Stimulated activated naive CD8-positive, alpha-beta T cell treated with anti-CD3 and anti-CD28 coated beads, Interleukin-15, Interleukin-2, amounts not matched to agents 100 ng/mL and 50 ng/mL, for 24 hours (primary cell): ENCODE measurements around the gene ATP8A2.
"Not testable (repeated sequence)": the region's sequence is repeated elsewhere in the genome, so short reads cannot be mapped to it uniquely, and the experiment has no call there.

ENCODE experiments used
- H3K27ac Mint-ChIP-seq: one replicate; pipeline ENCODE4 v1.8.0; 2021; ENCODE audit warnings: mild to moderate bottlenecking, mixed read lengths
- H3K27me3 Mint-ChIP-seq: one replicate; pipeline ENCODE4 v1.8.0; 2021; ENCODE audit warnings: mixed read lengths
- H3K36me3 Mint-ChIP-seq: one replicate; pipeline ENCODE4 v1.8.0; 2021; ENCODE audit warnings: low read depth, mixed read lengths
- H3K4me1 Mint-ChIP-seq: one replicate; pipeline ENCODE4 v1.8.0; 2021; ENCODE audit warnings: low read depth, mixed read lengths
- H3K4me3 Mint-ChIP-seq: one replicate; pipeline ENCODE4 v1.8.0; 2021; ENCODE audit warnings: mild to moderate bottlenecking, mixed read lengths
- H3K9me3 Mint-ChIP-seq: one replicate; pipeline ENCODE4 v1.8.0; 2021; ENCODE audit warnings: mixed read lengths

ATP8A2 gene

DNA sequence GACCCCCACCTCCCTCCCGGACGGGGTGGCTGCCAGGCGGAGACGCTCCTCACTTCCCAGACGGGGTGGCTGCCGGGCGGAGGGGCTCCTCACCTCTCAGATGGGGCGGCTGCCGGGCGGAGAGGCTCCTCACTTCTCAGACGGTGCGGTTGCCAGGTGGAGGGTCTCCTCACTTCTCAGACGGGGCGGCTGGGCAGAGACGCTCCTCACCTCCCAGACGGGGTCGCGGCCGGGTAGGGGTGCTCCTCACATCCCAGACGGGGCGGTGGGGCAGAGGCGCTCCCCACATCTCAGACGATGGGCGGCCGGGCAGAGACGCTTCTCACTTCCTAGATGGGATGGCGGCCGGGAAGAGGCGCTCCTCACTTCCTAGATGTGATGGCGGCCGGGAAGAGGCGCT is 141.3 kb downstream of the ATP8A2 start:
- H3K36me3 Mint-ChIP-seq, H3K27me3 Mint-ChIP-seq, H3K27ac Mint-ChIP-seq, H3K4me3 Mint-ChIP-seq, H3K4me1 Mint-ChIP-seq: not testable (repeated sequence)
- peaks cover 11% of the 10 kb centered on the region for H3K9me3 Mint-ChIP-seq

DNA sequence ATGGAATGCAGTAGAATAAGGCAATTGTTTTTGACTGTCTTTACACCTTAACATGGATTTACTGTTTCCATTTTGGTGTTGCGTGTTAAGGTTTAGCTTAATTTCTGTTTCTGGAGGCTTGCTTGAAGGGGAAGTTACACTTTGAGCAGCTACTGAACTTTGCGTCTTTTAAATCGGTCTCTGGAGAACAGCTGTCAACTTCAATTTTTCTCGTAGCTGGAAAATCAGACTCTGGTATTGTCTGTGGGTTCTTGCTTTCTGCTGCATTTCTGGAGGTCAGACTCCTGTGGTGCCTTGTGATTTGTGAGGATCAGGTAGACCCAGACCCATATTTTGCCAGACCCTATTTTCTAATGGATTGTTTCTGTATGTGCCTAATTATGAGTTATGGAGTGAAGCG is 146.7 kb downstream of the ATP8A2 start:
- Mint-ChIP-seq H3K27me3 (peaks cover 7% of the 10 kb centered on the region), H3K4me1 (no peaks in the 10 kb centered on the region), H3K9me3 (no peaks in the 10 kb centered on the region), H3K27ac (no peak overlapping the region), H3K36me3 (no peaks in the 10 kb centered on the region), H3K4me3 (no peak overlapping the region)

- peaks cover 21% of the 10 kb centered on the region for H3K9me3 Mint-ChIP-seq
- no peaks in the 10 kb centered on the region for H3K36me3 Mint-ChIP-seq
- H3K4me3 Mint-ChIP-seq, result no peak overlapping the region
- H3K4me1 Mint-ChIP-seq, result no peaks in the 10 kb centered on the region
- H3K27me3 Mint-ChIP-seq, result peaks cover 22% of the 10 kb centered on the region
- no peak overlapping the region for H3K27ac Mint-ChIP-seq
Measured at GRCh38 chr13:25525884-25526283, 154.1 kb downstream of the ATP8A2 start.

DNA sequence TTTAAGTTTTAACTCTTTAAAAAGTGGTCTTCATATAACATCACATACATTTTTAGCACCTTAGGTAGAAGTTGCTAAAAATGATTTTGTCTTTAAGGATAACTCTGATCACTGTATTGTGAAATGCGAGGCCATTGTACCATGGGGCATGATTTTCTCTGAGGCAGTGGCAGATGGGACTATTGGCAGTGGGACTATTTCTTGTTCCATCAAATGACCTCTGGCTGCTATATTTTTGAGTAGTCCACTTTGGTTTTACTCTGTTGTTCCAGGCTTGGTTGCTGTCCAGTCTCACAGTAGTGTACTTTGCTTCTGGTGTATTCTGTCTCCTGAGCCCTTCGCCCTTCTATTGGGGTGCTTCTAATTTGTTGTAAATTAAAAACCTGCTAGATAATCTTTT is 156.5 kb downstream of the ATP8A2 start:
- Mint-ChIP-seq H3K27ac (no peak overlapping the region), H3K36me3 (no peaks in the 10 kb centered on the region), H3K27me3 (peaks cover 23% of the 10 kb centered on the region), H3K4me1 (no peaks in the 10 kb centered on the region), H3K4me3 (no peak overlapping the region), H3K9me3 (peaks cover 21% of the 10 kb centered on the region)

GRCh38 chr13:25529425-25529824 is 157.7 kb downstream of the ATP8A2 start:
- Mint-ChIP-seq H3K4me1 (no peaks in the 10 kb centered on the region), H3K9me3 (peaks cover 21% of the 10 kb centered on the region), H3K36me3 (no peaks in the 10 kb centered on the region), H3K27me3 (peaks cover 24% of the 10 kb centered on the region), H3K27ac (no peak overlapping the region), H3K4me3 (no peak overlapping the region)

DNA sequence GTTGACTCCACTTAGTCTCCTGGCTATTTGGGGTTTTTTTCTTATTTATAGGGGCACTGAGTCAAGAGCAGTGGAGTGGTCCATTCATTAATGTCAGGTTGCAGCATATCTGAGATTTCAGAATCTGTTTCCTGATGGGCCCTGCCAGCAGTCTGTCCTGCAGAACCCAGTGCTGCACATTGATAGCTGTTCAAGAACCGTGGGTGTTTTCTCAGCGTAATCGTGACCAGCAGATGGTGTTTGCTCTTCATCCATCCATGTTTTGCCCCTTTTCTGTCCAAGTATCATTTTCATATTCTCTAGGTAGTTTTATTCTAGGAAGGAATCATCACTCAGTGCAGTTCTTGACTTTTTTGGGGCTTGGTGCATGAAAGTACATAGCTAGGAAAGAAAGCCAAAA is 166.5 kb downstream of the ATP8A2 start:
- Mint-ChIP-seq H3K36me3 (no peaks in the 10 kb centered on the region), H3K9me3 (no peaks in the 10 kb centered on the region), H3K27ac (no peak overlapping the region), H3K27me3 (peaks cover 10% of the 10 kb centered on the region), H3K4me3 (no peak overlapping the region), H3K4me1 (no peaks in the 10 kb centered on the region)

- peaks cover 3% of the 10 kb centered on the region for H3K27me3 Mint-ChIP-seq
- H3K4me1 Mint-ChIP-seq, result no peaks in the 10 kb centered on the region
- H3K36me3 Mint-ChIP-seq, result no peaks in the 10 kb centered on the region
Measured at GRCh38 chr13:25541434-25542123, 169.8 kb downstream of the ATP8A2 start.

DNA sequence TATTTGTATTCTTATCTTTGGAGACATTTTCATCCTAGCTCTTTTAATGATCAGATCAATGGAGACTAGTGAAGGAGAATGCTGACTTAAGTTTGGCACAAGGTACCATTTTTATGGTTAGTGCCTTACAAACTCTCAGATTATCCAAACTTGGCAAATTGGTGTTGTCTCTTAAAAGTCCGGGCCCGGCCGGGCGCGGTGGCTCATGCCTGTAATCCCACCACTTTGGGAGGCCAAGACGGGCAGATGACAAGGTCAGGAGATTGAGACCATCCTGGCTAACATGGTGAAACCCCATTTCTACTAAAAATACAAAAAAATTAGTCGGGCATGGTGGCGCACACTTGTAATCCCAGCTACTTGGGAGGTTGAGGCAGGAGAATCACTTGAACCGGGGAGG is 177.2 kb downstream of the ATP8A2 start:
- not testable (repeated sequence) for H3K9me3 Mint-ChIP-seq, H3K4me3 Mint-ChIP-seq, H3K4me1 Mint-ChIP-seq, H3K36me3 Mint-ChIP-seq, H3K27ac Mint-ChIP-seq
- H3K27me3 Mint-ChIP-seq, result peaks cover 11% of the 10 kb centered on the region

More at GRCh38 chr13:25541434-25542123, 169.8 kb downstream of the ATP8A2 start:
- no peaks in the 10 kb centered on the region for H3K9me3 Mint-ChIP-seq
- no peak overlapping the region for H3K27ac Mint-ChIP-seq
- no peak overlapping the region for H3K4me3 Mint-ChIP-seq

DNA sequence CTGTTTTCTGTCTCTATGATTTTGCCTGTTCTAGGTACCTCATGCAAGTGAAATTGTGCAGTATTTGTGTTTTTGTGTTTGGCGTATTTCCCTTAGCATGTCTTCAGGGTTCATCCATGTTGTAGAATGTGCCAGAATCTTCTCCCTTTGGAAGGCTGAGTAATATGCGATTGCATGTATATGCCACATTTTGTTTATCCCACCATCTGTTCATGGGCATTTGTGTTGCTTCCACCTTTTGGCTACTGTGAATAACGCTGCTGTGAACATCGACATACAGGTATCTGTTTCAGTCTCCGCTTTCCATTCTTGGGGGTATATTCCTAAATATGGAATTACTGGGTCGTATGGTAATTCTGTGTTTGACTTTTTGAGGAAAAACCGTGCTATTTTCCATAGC is 190.0 kb downstream of the ATP8A2 start:
- no peak overlapping the region for H3K4me3 Mint-ChIP-seq
- H3K27me3 Mint-ChIP-seq, result peaks cover 19% of the 10 kb centered on the region
- no peaks in the 10 kb centered on the region for H3K9me3 Mint-ChIP-seq
- H3K27ac Mint-ChIP-seq, result no peak overlapping the region
- no peaks in the 10 kb centered on the region for H3K36me3 Mint-ChIP-seq
- H3K4me1 Mint-ChIP-seq, result no peaks in the 10 kb centered on the region

- Mint-ChIP-seq H3K9me3 (no peaks in the 10 kb centered on the region), H3K27ac (no peak overlapping the region), H3K36me3 (no peaks in the 10 kb centered on the region), H3K4me3 (no peak overlapping the region), H3K27me3 (peaks cover 31% of the 10 kb centered on the region), H3K4me1 (no peaks in the 10 kb centered on the region)
Measured at GRCh38 chr13:25570185-25570584, 198.4 kb downstream of the ATP8A2 start.

GRCh38 chr13:25571237-25571636 is 199.5 kb downstream of the ATP8A2 start:
- Mint-ChIP-seq H3K4me3 (no peak overlapping the region), H3K36me3 (no peaks in the 10 kb centered on the region), H3K27ac (no peak overlapping the region), H3K4me1 (no peaks in the 10 kb centered on the region), H3K9me3 (no peaks in the 10 kb centered on the region), H3K27me3 (peaks cover 26% of the 10 kb centered on the region)

GRCh38 chr13:25572171-25572570 is 200.4 kb downstream of the ATP8A2 start:
- H3K27ac Mint-ChIP-seq, H3K4me3 Mint-ChIP-seq: not testable (repeated sequence)

GRCh38 chr13:25574437-25575411 is 202.9 kb downstream of the ATP8A2 start:
- no peaks in the 10 kb centered on the region for H3K36me3 Mint-ChIP-seq
- H3K4me3 Mint-ChIP-seq, result no peak overlapping the region
- H3K9me3 Mint-ChIP-seq, result no peaks in the 10 kb centered on the region
- no peaks in the 10 kb centered on the region for H3K4me1 Mint-ChIP-seq
- H3K27ac Mint-ChIP-seq, result no peak overlapping the region
- H3K27me3 Mint-ChIP-seq, result peaks cover 33% of the 10 kb centered on the region

More at GRCh38 chr13:25572171-25572570, 200.4 kb downstream of the ATP8A2 start:
- H3K9me3 Mint-ChIP-seq, H3K4me1 Mint-ChIP-seq, H3K36me3 Mint-ChIP-seq: not testable (repeated sequence)
- peaks cover 28% of the 10 kb centered on the region for H3K27me3 Mint-ChIP-seq

DNA sequence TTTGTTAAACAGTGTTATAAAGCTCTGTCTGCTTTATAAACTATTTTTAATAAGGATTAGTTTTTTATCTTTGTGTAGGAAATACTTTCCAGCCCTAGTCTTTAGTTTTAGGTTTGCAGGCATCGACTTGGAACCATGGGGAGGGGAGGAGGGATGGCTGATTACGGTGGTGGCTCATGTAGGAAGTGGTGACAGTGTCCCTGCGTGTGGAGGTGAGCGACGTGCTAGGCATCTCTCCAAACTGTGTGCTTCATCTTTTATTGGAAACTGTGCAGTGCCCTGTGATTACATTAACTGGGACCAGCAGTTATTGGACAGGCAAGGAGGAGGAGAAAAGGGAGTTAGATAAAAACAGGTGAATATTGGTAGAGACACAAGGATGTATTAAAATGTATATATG is 203.8 kb downstream of the ATP8A2 start:
- no peaks in the 10 kb centered on the region for H3K9me3 Mint-ChIP-seq
- no peaks in the 10 kb centered on the region for H3K4me1 Mint-ChIP-seq
- peaks cover 29% of the 10 kb centered on the region for H3K27me3 Mint-ChIP-seq
- H3K27ac Mint-ChIP-seq, result no peak overlapping the region
- H3K4me3 Mint-ChIP-seq, result no peak overlapping the region
- H3K36me3 Mint-ChIP-seq, result no peaks in the 10 kb centered on the region

GRCh38 chr13:25578526-25578925 is 206.8 kb downstream of the ATP8A2 start:
- H3K4me3 Mint-ChIP-seq, result no peak overlapping the region
- H3K9me3 Mint-ChIP-seq, result no peaks in the 10 kb centered on the region
- no peak overlapping the region for H3K27ac Mint-ChIP-seq
- H3K4me1 Mint-ChIP-seq, result no peaks in the 10 kb centered on the region
- no peaks in the 10 kb centered on the region for H3K36me3 Mint-ChIP-seq
- peaks cover 27% of the 10 kb centered on the region for H3K27me3 Mint-ChIP-seq
